ENCODE data around the gene SLC23A3. TPM values are rescaled to one million over a fixed set of nuclear protein-coding genes. Genes with fewer than 3 reads are reported as not detected.

Gene SLC23A3
- total RNA-seq, 1 experiment from 2014 or later = 7.1 TPM

GRCh38 chr2:219118504-219118903 lies 51.3 kb downstream of the SLC23A3 start:
- DNase-seq = no peak
- Histone ChIP-seq H3K9me2 (ENCODE audit: insufficient read depth) (no peaks in the 10 kb centered on the region), H4K20me1 (ENCODE audit: insufficient read depth) (no peaks in the 10 kb centered on the region; the same call in 1 of the 2 replicates), H3K9me3 (ENCODE audit: insufficient read depth, low read depth) (no peaks in the 10 kb centered on the region), H3K4me3 (no peak overlapping the region), H3K27ac (no peak overlapping the region), H3K4me1 (replicated peaks; ENCODE audit: insufficient read depth) (peaks cover 13% of the 10 kb centered on the region), H3K36me3 (ENCODE audit: low read depth) (no peaks in the 10 kb centered on the region), H3K4me2 (no peak overlapping the region), H2AFZ (no peak overlapping the region), H3K27me3 (ENCODE audit: insufficient read depth, low read depth) (no peaks in the 10 kb centered on the region), H3F3A (ENCODE audit: insufficient read depth, low read depth) (peaks cover 8% of the 10 kb centered on the region; the same call in 1 of the 2 replicates), H3K79me2 (ENCODE audit: low read depth) (no peaks in the 10 kb centered on the region)
- no TSS peak for BruUV-seq (replicated peaks)
- intact Hi-C loops (cut with micrococcal nuclease; ENCODE audit: unreplicated experiment) = loop anchor here (5.0 kb wide), 1 partner anchor 266 kb away; no protein-coding TSS in a partner anchor
- CTCF ChIA-PET = interaction anchor here (0.5 to 1.5 kb wide), 4 partner anchors 11 to 266 kb away, joined by 3 to 13 read pairs (median 3); no protein-coding TSS in a partner anchor
- TF ChIP-seq EZH2 (IDR thresholded peaks at IDR 0.05; ENCODE audit: low read depth) = no peak
- TF ChIP-seq CTCF (conservative IDR thresholded peaks at IDR 0.05) = no peak
- POLR2A ChIA-PET (ENCODE audit: unreplicated experiment) = no interaction called here

DNA sequence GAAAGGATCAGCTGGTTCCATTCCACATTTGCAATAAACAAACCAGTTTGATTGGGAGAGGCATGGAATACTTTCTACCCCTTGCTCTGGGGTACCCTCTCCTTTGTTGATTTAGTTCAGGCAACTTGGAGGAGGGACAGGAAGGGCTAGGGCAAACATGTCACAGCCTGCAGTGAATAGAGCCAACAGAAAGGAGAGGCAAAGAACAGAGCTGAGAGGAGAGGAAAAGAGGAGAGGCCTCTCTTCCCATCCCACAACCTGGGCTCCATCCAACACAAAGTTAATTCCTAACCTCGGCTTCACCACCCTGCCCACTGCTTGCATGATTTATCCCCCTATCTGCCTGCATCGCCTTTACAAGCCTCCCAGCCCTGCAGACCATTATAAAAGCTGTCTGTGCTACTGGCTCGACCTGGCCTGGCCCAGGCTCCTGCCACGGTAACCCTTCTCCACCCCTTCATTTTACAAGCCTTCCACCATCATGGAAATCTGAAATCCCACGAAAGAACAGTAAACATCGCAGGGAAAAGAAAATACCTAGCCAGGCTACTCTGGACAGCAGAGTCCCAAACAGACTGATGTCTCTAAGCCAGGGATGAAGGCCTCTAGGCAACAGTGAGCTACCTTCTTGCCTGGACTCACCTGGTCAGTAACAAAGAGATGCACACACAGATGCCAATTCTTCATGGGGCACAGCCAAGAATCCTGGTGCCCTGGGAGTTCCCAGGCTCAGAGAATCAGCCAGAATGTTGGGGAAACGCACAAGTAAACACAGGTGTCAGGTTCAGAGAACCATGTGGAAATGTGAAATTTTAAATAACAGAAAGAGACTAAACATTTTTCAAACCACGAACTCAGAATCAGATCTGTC lies 52.8 kb downstream of the SLC23A3 start:
- Histone ChIP-seq H4K20me1 (ENCODE audit: insufficient read depth) (no peaks in the 10 kb centered on the region; the same call in 1 of the 2 replicates), H2AFZ (no peak overlapping the region), H3K4me3 (no peak overlapping the region), H3K9me3 (ENCODE audit: insufficient read depth, low read depth) (no peaks in the 10 kb centered on the region), H3K9me2 (ENCODE audit: insufficient read depth) (no peaks in the 10 kb centered on the region), H3K27ac (no peak overlapping the region), H3K4me1 (replicated peaks; ENCODE audit: insufficient read depth) (peaks cover under 1% of the 10 kb centered on the region), H3K36me3 (ENCODE audit: low read depth) (no peaks in the 10 kb centered on the region), H3K79me2 (ENCODE audit: low read depth) (no peaks in the 10 kb centered on the region), H3F3A (ENCODE audit: insufficient read depth, low read depth) (peaks cover 5% of the 10 kb centered on the region; the same call in 1 of the 2 replicates), H3K27me3 (ENCODE audit: insufficient read depth, low read depth) (no peaks in the 10 kb centered on the region), H3K4me2 (no peak overlapping the region)
- no TSS peak for BruUV-seq (replicated peaks)
- TF ChIP-seq EZH2 (IDR thresholded peaks at IDR 0.05; ENCODE audit: low read depth) (no peak), CTCF (conservative IDR thresholded peaks at IDR 0.05) (no peak)
- no peak for DNase-seq
- ChIA-PET CTCF (interaction anchor here (0.7 kb wide), 1 partner anchor 1043 kb away, joined by 3 read pairs; no protein-coding TSS in a partner anchor), POLR2A (ENCODE audit: unreplicated experiment) (no interaction called here)
- intact Hi-C loops (cut with micrococcal nuclease; ENCODE audit: unreplicated experiment) = loop anchor here (5.0 kb wide), 1 partner anchor 265 kb away; no protein-coding TSS in a partner anchor

DNA sequence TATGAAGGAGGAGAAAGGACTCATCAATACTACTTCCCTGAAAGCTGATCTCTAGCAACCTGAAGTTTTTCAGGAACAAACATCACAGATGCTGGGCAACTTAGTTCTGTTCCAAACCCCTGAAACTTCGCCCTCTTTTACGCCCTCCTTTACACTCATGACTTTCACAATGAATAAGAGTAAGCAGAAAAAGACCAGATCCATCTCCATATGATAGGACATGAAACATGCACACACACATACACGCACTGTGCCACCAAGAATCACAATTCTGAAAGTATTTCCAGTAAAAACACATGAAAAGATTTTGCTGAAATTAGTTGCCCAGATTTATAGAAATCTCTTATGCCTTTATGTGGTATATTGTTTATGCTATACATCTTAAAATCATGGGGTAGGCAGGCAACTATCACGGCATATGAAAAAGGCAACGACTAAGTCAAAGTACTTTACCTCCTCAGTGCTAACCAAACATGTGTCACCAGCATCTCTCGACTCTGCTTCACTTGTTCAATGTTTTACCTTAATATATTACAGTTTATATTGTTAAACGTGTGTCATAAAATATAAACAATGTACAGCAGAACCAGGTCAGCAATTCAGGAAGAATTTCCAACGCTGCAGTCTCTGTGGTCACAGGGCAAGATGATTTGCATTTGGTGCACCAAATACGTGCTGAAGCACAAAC lies 57.0 kb downstream of the SLC23A3 start:
- TF ChIP-seq EZH2 (IDR thresholded peaks at IDR 0.05; ENCODE audit: low read depth) = no peak
- TF ChIP-seq CTCF (conservative IDR thresholded peaks at IDR 0.05) = no peak
- intact Hi-C loops (cut with micrococcal nuclease; ENCODE audit: unreplicated experiment) = no loop called here
- H3K36me3 ChIP-seq (ENCODE audit: low read depth) = no peaks in the 10 kb centered on the region
- no peak for DNase-seq
- ChIA-PET POLR2A (ENCODE audit: unreplicated experiment) (no interaction called here), CTCF (no interaction called here)
- H4K20me1 ChIP-seq (ENCODE audit: insufficient read depth) = no peaks in the 10 kb centered on the region
- H2AFZ ChIP-seq = no peak overlapping the region
- H3K4me2 ChIP-seq = no peak overlapping the region
- H3K27me3 ChIP-seq (ENCODE audit: insufficient read depth, low read depth) = no peaks in the 10 kb centered on the region
- H3K79me2 ChIP-seq (ENCODE audit: low read depth) = no peaks in the 10 kb centered on the region
- H3K4me3 ChIP-seq = no peak overlapping the region
- BruUV-seq (replicated peaks) = no TSS peak
- H3F3A ChIP-seq (ENCODE audit: insufficient read depth, low read depth) = no peaks in the 10 kb centered on the region
- H3K27ac ChIP-seq = no peak overlapping the region
- no peaks in the 10 kb centered on the region for H3K9me3 ChIP-seq (ENCODE audit: insufficient read depth, low read depth)
- no peaks in the 10 kb centered on the region for H3K4me1 ChIP-seq (replicated peaks; ENCODE audit: insufficient read depth)
- no peaks in the 10 kb centered on the region for H3K9me2 ChIP-seq (ENCODE audit: insufficient read depth)

All from PC-9 (cell line).